ENCODE data around the gene MED25. TPM values are rescaled to one million over a fixed set of nuclear protein-coding genes. Genes with fewer than 3 reads are reported as not detected.

The MED25 gene
- polyA plus RNA-seq, 1 of the 3 experiments (the other 2 are of a cell fraction), result 30.2 TPM

DNA sequence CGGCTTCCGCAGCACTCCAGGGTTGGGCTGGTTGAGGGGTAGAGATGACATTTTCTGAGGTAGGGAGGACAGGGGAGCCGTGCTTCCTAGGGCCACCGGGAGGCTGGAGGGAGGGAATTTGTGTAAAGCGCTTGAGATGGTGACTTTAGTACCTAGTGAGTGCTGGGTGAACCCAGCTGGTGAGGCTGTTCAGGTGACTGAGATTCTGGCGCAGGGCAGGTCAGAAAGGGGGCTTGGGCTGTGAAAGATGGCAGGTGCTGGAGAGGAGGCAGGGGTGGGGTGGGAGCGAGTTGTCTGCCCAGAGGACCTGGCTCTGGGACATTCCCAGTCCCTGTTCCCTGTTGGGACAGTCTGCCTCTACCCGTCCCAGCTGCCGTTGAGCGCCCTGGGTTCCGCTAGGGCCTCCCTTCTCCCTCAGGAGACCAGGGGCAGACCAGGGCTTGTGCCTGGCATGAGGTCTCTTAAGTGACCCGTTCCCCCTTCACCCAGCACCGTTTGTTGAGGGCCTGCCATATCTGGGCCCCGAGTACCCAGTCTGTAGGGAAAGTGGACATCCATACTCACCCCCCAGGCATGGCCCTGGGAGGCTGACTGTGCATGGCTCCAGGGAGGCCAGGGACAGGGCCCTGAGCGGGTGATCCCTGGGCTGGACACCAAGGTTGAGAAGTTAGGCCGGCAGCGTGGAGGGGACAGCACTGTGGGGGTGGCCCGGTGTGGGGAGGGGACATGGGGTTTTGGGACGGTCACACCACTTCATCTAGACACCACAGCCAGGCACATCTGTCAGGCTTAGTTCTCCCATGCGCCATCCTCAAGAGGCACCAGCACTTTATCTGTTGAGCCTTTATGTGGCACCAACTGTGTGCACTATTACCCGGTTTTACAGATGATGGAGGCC, 37.8 kb downstream of the MED25 start:
- DNase-seq, result peak; percentile 39
- Histone ChIP-seq H3F3A (replicated peaks; ENCODE audit: insufficient read depth) (peaks cover 62% of the 10 kb centered on the region), H3K27me3 (ENCODE audit: insufficient read depth) (no peaks in the 10 kb centered on the region), H3K9ac (no peak overlapping the region), H3K9me3 (no peaks in the 10 kb centered on the region), H4K20me1 (ENCODE audit: insufficient read depth) (peaks cover 71% of the 10 kb centered on the region), H3K4me1 (ENCODE audit: control insufficient read depth in 1 of 2, insufficient read depth in 2 of 2, low read depth in 1 of 2, low read length in 1 of 2) (peaks cover 13 to 23% of the 10 kb centered on the region in 2 experiments; a peak in 3 of 4 replicates), H2AFZ (ENCODE audit: low read depth) (no peak overlapping the region), H3K27ac (ENCODE audit: low read depth in 2 of 2, low read length in 1 of 2) (no peak overlapping the region; a peak in 1 of 4 replicates), H3K36me3 (replicated peaks in 1 of 2; ENCODE audit: control insufficient read depth in 1 of 2, insufficient read depth in 2 of 2, low read length in 1 of 2) (peaks cover 14 to 42% of the 10 kb centered on the region in 2 experiments), H3K79me2 (ENCODE audit: insufficient read depth) (peaks cover 38% of the 10 kb centered on the region), H3K4me2 (no peak overlapping the region), H3K4me3 (ENCODE audit: low read depth in 2 of 2, low read length in 1 of 2) (no peak overlapping the region), H3K9me2 (no peaks in the 10 kb centered on the region)
- CTCF ChIA-PET, result interaction anchor here (4.2 kb wide), 1 partner anchor 8 kb away, joined by 20 read pairs; no protein-coding TSS in a partner anchor
- WGBS (ENCODE audit: low lambda C conversion rate), result 88% methylated on average over 12 of the region's 21 CpGs
- TF ChIP-seq POLR2AphosphoS5 (IDR thresholded peaks at IDR 0.05; ENCODE audit: low read depth, low read length) (peak; percentile 34; the same call in 1 of the 2 replicates), RXRA (IDR thresholded peaks at IDR 0.05; ENCODE audit: borderline replicate concordance, low read depth) (no peak), USF2 (IDR thresholded peaks at IDR 0.05; ENCODE audit: borderline replicate concordance, low read depth, low read length) (no peak), SIN3A (IDR thresholded peaks at IDR 0.05; ENCODE audit: borderline replicate concordance, low read depth, low read length) (peak; percentile 80; the same call in 1 of the 2 replicates), ZBTB33 (IDR thresholded peaks at IDR 0.05; ENCODE audit: borderline replicate concordance, low read depth) (peak; percentile 55; the same call in 1 of the 2 replicates), ELF1 (IDR thresholded peaks at IDR 0.05) (peak; percentile 30; the same call in 1 of the 2 replicates), PBX3 (IDR thresholded peaks at IDR 0.05) (peak; percentile 41; the same call in 1 of the 2 replicates)
- POLR2A ChIA-PET, result no interaction called here

GRCh38 chr19:49856574-49857021, 38.5 kb downstream of the MED25 start:
- CTCF ChIA-PET, result no interaction called here
- no peaks in the 10 kb centered on the region for H3K9me2 ChIP-seq
- 89% methylated on average over 7 of the region's 18 CpGs for WGBS (ENCODE audit: low lambda C conversion rate)
- peaks cover 71% of the 10 kb centered on the region for H4K20me1 ChIP-seq (ENCODE audit: insufficient read depth)
- DNase-seq, result peak; percentile 36
- H3K4me1 ChIP-seq (ENCODE audit: control insufficient read depth in 1 of 2, insufficient read depth in 2 of 2, low read depth in 1 of 2, low read length in 1 of 2), result peaks cover 13 to 23% of the 10 kb centered on the region in 2 experiments; a peak in 3 of 4 replicates
- no peak overlapping the region; a peak in 1 of 4 replicates for H3K27ac ChIP-seq (ENCODE audit: low read depth in 2 of 2, low read length in 1 of 2)
- peaks cover 65% of the 10 kb centered on the region for H3F3A ChIP-seq (replicated peaks; ENCODE audit: insufficient read depth)
- TF ChIP-seq EP300 (IDR thresholded peaks at IDR 0.05; ENCODE audit: borderline replicate concordance in 1 of 2, low read depth in 1 of 2, low read length in 1 of 2) (no peak), ELF1 (IDR thresholded peaks at IDR 0.05) (peak; percentile 24; the same call in 1 of the 2 replicates), JUND (IDR thresholded peaks at IDR 0.05) (peak; percentile 4; the same call in 1 of the 2 replicates)
- peaks cover 17 to 44% of the 10 kb centered on the region in 2 experiments for H3K36me3 ChIP-seq (replicated peaks in 1 of 2; ENCODE audit: control insufficient read depth in 1 of 2, insufficient read depth in 2 of 2, low read length in 1 of 2)
- H3K79me2 ChIP-seq (ENCODE audit: insufficient read depth), result peaks cover 37% of the 10 kb centered on the region
- H3K4me3 ChIP-seq (ENCODE audit: low read depth in 2 of 2, low read length in 1 of 2), result no peak overlapping the region
- POLR2A ChIA-PET, result no interaction called here
- H2AFZ ChIP-seq (ENCODE audit: low read depth), result no peak overlapping the region
- H3K9ac ChIP-seq, result no peak overlapping the region
- no peaks in the 10 kb centered on the region for H3K9me3 ChIP-seq
- no peak overlapping the region for H3K4me2 ChIP-seq
- no peaks in the 10 kb centered on the region for H3K27me3 ChIP-seq (ENCODE audit: insufficient read depth)
